Fibroblast of skin of right quadriceps (primary cell): ENCODE results near the gene DDAH2.

ENCODE experiments used
- DNase-seq: peaks from one replicate; pipeline ENCODE4 v3.0.0-alpha.2; 2013

Gene DDAH2

GRCh38 chr6:31729979-31730630, 1.0 kb upstream of the DDAH2 start:
- DNase-seq, result peak; percentile 90

- DNase-seq, result peak; percentile 79
These were observed 448 bp upstream of the DDAH2 start for GRCh38 chr6:31729515-31729978.

- DNase-seq, result no peak
These were observed 1.1 kb downstream of the DDAH2 start for GRCh38 chr6:31727717-31728671.

- no peak for DNase-seq
These were observed 1.9 kb downstream of the DDAH2 start for GRCh38 chr6:31727034-31727716.

GRCh38 chr6:31725502-31726350, 3.4 kb downstream of the DDAH2 start:
- DNase-seq, result no peak

- no peak for DNase-seq
These were observed 5.0 kb downstream of the DDAH2 start for GRCh38 chr6:31723980-31724691.

- DNase-seq, result no peak
These were observed 5.7 kb downstream of the DDAH2 start, which contains the start of gene MPIG6B for GRCh38 chr6:31723245-31723979. MPIG6B (plus strand) TSS chr6:31723373; CDS start chr6:31723384, 11 bp downstream.

- no peak for DNase-seq
These were observed 6.9 kb downstream of the DDAH2 start for GRCh38 chr6:31722173-31722572.

- DNase-seq, result no peak
These were observed 7.6 kb downstream of the DDAH2 start, which contains the start of gene LY6G6C for GRCh38 chr6:31721351-31722020. LY6G6C (minus strand) TSS chr6:31721746; CDS start chr6:31721679, 67 bp downstream.

GRCh38 chr6:31720196-31720770, 8.8 kb downstream of the DDAH2 start:
- DNase-seq, result no peak

GRCh38 chr6:31719001-31719400, 10.1 kb downstream of the DDAH2 start:
- no peak for DNase-seq

- no peak for DNase-seq
These were observed 10.8 kb downstream of the DDAH2 start for GRCh38 chr6:31718265-31718664.

- no peak for DNase-seq
These were observed 11.4 kb downstream of the DDAH2 start for GRCh38 chr6:31717499-31718222.

GRCh38 chr6:31715022-31715958, 13.8 kb downstream of the DDAH2 start, which contains the start of gene LY6G6D:
LY6G6D (plus strand) TSS chr6:31715348; CDS start chr6:31715356, 8 bp downstream.
- no peak for DNase-seq

GRCh38 chr6:31713991-31714684, 15.0 kb downstream of the DDAH2 start:
- DNase-seq, result no peak

- DNase-seq, result no peak
These were observed 15.6 kb downstream of the DDAH2 start for GRCh38 chr6:31713465-31713864.

GRCh38 chr6:31712296-31712695, 16.8 kb downstream of the DDAH2 start:
- DNase-seq, result no peak
